ENCODE data around the gene NHLRC2.
"Not testable (repeated sequence)": the region's sequence is repeated elsewhere in the genome, so short reads cannot be mapped to it uniquely, and the experiment has no call there.

Gene NHLRC2

DNA sequence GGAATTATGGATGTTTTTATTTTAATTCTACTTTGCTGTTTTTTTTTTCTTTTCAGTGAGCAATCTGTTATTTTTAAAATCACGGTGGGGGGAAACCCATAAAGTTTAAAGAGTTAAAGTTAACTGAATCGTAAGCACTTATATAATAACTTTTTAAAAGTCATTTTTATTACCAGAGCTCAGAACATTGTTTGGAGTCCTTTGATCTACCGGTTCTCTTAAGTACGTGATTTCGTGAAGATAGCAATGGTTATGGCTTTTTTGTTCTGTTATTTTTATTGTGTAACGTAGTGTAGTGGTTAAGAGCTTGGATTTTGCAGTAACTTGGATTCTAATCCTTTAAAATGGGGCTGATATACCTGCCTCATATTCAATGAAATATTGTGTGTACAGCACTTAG lies 57.4 kb downstream of the NHLRC2 start:
- DNase-seq, result no peak

DNA sequence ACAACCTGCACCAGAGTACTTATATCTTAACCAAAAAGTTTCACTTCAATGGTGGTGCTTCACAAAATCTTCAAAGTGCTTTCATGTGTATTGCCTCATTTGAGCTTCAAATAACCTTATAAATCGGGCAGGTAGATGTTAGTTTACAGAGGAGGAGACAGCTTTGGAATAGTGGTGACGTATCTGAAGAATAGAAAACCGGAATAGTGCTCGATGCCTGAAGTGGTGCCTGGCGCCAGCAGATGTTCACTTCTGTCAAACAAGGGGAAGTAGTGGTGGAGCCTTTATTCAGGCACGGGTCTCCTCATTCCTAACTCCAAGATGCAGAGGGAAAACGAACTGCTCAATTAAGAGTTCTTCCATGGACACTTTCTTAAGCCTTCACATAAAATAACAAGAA lies 58.1 kb downstream of the NHLRC2 start:
- no peak for DNase-seq

- no peak for DNase-seq
Observed at GRCh38 chr10:113914956-113915355, 60.5 kb downstream of the NHLRC2 start.

DNA sequence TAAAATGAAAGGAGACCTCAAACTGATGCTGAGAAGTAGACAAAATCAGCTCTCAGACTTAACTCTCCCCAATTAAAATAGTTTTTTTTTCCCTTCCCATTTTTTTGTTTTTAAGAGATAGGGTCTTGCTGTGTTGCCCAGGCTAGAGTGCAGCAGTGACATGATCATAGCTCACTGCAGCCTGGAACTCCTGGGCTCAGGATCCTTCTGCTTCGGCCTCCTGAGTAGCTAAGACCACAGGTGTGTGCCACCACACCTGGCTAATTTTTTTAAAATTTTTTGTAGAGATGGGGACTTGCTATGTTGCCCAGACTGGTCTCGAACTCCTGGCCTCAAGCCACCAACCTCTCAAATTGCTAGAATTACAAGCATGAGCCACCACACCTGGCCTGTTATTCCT lies 61.1 kb downstream of the NHLRC2 start:
- no peak for DNase-seq

DNA sequence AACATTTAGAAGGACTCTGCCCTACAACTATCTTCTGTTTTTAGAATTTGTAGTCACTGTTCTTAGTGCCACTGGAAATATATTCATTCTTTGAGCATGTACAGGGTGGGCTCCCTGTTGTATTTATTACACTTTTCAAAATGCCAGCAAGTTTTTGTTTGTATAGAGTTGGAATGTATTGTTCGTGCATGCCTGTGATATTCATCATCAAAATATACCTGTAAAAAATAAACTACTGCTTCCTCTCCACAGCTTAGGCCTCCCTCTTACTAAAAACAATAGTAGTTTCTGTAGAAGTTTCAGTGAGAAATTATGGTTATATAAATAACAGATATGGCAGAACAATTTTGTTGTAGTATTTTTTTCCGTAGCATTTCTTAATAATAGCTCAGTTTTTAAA lies 61.6 kb downstream of the NHLRC2 start:
- no peak for DNase-seq

- DNase-seq, result no peak
Observed at GRCh38 chr10:113917636-113918035, 63.2 kb downstream of the NHLRC2 start.

- DNase-seq, result no peak
Observed at GRCh38 chr10:113920114-113920513, 65.7 kb downstream of the NHLRC2 start.

- DNase-seq, result no peak
Observed at GRCh38 chr10:113920875-113921274, 66.4 kb downstream of the NHLRC2 start.

DNA sequence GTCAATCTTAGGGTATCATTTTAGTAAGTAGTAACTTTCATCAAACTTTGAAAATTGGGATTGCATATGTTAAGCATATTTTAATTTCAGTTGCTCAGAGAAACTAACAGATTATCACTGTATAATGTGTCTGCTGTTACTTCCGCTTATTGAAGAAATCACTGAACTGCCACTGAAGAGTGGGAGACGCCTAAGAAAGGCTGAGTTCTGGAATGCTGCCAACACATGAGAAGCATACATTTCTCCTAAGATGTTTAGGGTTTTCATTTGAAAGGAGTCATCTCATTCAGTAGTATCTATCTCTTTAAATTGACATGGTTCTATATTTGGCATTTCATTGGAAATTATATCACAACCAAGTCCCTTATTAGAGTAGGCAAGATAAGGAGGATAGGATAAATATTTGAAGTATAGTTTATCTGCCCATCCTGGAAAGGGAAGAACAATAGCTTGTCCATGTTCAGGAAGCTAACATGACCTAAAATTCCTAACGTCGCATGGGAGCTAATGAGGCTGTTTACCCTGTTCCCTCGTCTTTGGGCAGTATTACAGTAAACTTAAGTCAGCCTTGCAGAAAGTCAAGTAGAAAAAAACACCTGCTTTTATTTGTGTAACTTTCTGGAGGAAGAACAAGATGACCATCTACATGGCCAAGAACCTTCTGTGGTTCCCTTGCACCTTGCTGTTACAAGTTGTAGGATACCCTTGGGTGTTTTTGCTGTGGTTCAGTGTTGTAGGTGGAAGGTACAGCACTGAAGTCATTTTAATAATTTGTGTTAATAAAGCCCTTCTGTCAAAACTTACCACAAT lies 67.3 kb downstream of the NHLRC2 start:
- no peak for DNase-seq

- no peak for DNase-seq
Observed at GRCh38 chr10:113922787-113923570, 68.5 kb downstream of the NHLRC2 start.

DNA sequence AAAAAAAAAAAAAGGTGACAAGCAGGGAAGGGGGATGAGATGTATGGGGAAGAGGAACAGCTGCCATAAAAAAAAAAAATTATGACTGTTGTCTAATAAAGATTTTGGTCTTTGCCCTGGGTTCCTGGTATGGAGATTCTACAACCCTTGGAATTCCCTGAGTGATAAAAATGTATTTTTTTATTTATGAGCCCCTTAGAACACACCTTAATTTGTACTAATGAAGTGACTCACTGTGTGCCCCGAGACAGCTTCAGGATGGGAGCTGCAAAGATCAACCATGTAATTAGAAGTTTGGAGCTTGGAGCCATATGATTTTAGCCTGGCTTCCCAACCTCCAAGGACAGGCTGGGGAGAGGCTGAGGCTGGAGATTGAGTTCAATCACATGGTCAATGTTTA lies 69.7 kb downstream of the NHLRC2 start:
- DNase-seq, result no peak

DNA sequence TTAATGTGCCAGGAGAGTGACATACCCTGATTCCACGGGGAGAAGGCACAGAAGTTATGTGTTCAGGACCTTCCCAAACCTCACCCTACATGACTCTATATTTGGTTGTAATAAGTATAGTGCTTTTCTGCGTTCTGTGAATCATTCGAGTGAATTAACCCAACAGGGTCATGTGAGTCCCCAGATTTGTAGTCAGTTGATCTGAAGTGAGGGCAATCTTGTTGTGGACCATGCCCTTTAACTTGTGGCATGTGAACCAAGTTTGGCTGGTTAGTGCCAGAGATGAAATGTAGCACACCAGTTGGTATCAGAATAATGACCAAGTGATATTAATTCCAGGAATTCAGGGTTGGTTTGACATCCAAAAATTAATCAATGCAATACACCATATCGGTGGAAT lies 70.2 kb downstream of the NHLRC2 start:
- DNase-seq, result no peak

DNA sequence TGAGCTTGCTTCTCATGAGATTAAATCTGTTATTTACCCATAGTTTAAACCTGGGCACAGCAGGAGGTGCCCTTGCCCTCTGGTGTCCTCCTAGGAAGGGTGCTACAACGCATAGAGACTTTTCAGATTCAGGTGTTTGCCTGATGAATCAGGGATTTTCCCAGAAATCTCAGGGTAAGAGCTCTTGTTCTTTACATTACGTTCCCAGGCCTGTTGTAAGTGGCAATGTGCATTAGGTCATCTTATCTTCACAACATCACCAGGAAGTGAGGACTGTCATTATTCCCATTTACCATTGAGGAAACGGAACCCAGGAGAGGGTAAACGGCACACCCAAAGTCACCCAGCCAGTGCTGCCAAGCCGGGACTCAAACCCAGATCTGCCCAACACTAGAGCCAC lies 73.0 kb downstream of the NHLRC2 start:
- no peak for DNase-seq

DNA sequence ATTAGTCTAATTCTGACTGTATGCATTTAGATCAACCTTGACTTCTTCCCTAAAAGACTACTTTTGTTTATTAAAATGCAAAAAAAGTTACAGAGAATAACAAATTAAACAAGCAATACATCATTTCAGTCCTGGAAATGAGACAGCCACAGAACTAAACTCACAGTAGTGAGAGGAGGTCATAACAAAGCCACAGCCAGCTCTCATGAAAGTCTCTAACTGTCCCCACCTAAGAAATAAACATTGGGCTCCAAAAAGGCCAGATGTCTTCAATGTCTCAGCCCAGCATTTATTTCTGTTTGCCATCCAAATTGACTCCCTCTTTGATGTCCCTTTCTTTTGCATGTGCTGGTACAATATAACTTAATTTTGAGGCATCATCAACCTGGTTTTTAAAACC lies 74.4 kb downstream of the NHLRC2 start:
- no peak for DNase-seq

GRCh38 chr10:113929522-113929921 lies 75.1 kb downstream of the NHLRC2 start:
- DNase-seq, result no peak

- no peak for DNase-seq
Observed at GRCh38 chr10:113930482-113931057, 76.1 kb downstream of the NHLRC2 start.

GRCh38 chr10:113932854-113933253 lies 78.4 kb downstream of the NHLRC2 start:
- no peak for DNase-seq

DNA sequence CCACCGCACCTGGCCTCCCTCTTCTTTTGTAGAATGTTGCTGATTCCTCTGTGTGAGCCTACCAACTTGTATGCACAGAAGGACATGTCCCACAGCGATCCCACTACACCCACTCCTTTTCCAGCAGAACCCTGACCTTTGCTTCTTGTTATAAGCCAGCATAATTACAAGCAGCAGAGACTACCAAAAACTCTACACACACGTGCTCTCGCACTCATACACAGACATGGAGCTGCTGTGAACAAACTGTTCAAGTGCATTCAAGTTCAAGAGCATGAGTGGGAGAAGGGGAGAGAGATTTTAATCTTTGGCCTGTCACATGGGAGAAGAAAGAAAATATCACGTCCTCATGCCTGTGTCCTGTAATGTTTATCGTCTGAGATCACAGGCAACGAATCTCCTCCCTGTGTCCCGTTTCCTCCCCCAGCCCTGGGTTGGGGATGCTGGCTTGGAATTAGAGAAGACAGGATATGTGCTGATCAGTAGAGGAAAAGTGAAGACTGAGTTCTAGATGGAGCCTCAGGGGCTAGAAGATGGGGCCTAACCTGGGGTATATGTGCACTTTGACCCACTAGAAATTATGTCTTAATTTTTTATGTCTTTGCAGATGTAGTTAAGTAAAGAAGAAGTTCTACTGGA lies 79.6 kb downstream of the NHLRC2 start:
- DNase-seq, result no peak

GRCh38 chr10:113937258-113937657 lies 82.8 kb downstream of the NHLRC2 start:
- no peak for DNase-seq

GRCh38 chr10:113937756-113938155 lies 83.3 kb downstream of the NHLRC2 start:
- no peak for DNase-seq

- DNase-seq, result no peak
Observed at GRCh38 chr10:113939212-113939860, 84.9 kb downstream of the NHLRC2 start.

- no peak for DNase-seq
Observed at GRCh38 chr10:113941140-113941539, 86.7 kb downstream of the NHLRC2 start.

DNA sequence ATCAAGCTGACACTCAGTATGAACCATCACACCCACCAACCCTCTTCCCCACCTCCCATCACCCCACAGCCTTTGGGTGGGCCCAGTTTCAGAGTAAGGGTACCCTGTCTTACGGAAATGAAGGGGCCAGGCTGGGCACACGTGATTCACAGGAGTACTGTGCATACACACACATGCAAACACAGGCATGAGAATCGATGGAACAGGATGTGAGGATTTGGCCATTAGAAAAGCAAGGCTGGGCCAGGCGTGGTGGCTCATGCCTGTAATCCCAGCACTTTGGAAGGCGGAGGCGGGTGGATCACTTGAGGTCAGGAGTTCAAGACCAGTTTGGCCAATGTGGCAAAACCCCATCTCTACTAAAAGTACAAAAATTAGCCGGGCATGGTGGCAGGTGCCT lies 88.7 kb downstream of the NHLRC2 start:
- DNase-seq, result not testable (repeated sequence)
